Spleen (tissue), 7 donors: ENCODE results near the gene CD82.

Experiments used
- POLR2A ChIP-seq, 3 donors: fragments of 450-650 bp; IDR thresholded peaks; one replicate each; pipeline ENCODE4 v1.5.1; 2017; ENCODE audit warnings: antibody characterized with exemption in 3 of 3, mild to moderate bottlenecking in 1 of 3
- POLR2AphosphoS5 ChIP-seq, 3 donors: sonication (generic); formaldehyde crosslinking; IDR thresholded peaks; one replicate each; pipeline ENCODE4 v1.5.1; 2017; ENCODE audit warnings: antibody characterized with exemption in 3 of 3
- TF ChIP-seq, protein P1 (sequence below), 11 experiments: fragments of 200-600 bp in 7 of 11; fragments of 450-650 bp in 4 of 11; sonication (generic) in 4 of 11; IDR thresholded peaks in 8 of 11; conservative IDR thresholded peaks in 3 of 11; 1 replicate in 7 of 11; 2 replicates in 4 of 11; pipeline versions ENCODE4 v1.4.0 to v1.8.0; 2016 to 2021; ENCODE audit warnings: antibody characterized with exemption in 11 of 11, inconsistent platforms in 4 of 11, mild to moderate bottlenecking in 1 of 11
- donor health status: DM: no; HTN: no; CAD: no; lungs with moderate emphysema.
- donor health status: DM: no; HTN: no; CAD: no.
- donor health status: DM: no; HTN: no; CAD: no.

DNA sequence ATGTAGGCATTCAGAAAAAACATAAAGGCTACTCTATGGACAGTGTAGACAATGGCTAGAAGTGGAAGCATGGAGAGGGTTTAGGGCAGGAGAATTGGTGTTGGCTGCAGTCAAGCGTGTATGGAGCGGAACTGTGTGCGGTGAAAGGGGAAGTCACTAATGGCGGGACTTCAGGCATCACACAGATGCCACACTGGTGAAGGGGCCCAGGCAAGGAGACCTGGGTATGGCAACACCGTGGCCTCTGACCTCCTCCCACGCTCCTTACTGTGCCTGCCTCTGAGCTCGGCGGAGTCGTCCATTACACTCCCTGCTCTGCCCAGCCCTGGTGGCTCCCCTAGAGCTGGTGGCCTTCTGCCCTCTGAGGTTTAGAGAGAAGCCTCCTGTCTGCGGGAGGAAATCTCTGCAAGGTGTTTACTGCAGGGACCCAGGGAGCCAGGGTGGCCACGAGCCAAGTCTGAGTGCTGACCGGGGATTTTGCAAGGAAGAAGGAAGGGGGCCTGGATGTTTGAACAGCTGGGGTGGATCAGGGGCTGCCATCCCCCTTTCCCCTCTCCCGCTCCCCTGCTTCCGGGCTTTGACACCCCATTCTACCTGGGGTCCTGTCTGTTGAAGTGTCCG, 86.2 kb downstream of the CD82 start:
- TF ChIP-seq, protein P1, sequence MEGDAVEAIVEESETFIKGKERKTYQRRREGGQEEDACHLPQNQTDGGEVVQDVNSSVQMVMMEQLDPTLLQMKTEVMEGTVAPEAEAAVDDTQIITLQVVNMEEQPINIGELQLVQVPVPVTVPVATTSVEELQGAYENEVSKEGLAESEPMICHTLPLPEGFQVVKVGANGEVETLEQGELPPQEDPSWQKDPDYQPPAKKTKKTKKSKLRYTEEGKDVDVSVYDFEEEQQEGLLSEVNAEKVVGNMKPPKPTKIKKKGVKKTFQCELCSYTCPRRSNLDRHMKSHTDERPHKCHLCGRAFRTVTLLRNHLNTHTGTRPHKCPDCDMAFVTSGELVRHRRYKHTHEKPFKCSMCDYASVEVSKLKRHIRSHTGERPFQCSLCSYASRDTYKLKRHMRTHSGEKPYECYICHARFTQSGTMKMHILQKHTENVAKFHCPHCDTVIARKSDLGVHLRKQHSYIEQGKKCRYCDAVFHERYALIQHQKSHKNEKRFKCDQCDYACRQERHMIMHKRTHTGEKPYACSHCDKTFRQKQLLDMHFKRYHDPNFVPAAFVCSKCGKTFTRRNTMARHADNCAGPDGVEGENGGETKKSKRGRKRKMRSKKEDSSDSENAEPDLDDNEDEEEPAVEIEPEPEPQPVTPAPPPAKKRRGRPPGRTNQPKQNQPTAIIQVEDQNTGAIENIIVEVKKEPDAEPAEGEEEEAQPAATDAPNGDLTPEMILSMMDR (IDR thresholded peaks at IDR 0.05 in 8 of 11, conservative IDR thresholded peaks at IDR 0.05 in 3 of 11): no peak
- TF ChIP-seq POLR2AphosphoS5 (IDR thresholded peaks at IDR 0.05): no peak
- TF ChIP-seq POLR2A (IDR thresholded peaks at IDR 0.05): no peak
